SK-N-SH (cell line): Measurements from ENCODE around the gene GUCY2C. TPM values are rescaled to one million over a fixed set of nuclear protein-coding genes. Genes with fewer than 3 reads are reported as not detected.

Source experiments
- CTCF ChIA-PET: fragments of 300-600, 350-600 bp; formaldehyde crosslinking; extraction: SDS; loops from one replicate; lab custom pipeline; 2021; lab: Yijun Ruan, JAX
- POLR2A ChIA-PET: fragments of 350-600 bp; sonication (Branson Sonifier 250); formaldehyde crosslinking; extraction: SDS; loops from one replicate; lab custom pipeline; 2020; ENCODE audit warnings: antibody characterized with exemption, inconsistent platforms; lab: Yijun Ruan, JAX
- DNase-seq: peaks from one replicate; pipeline ENCODE4 v3.0.0; 2012
- H2AFZ ChIP-seq: fragments of 200-600 bp; sonication (generic); 2 replicates; pipeline ENCODE4 v1.8.1; 2016; ENCODE audit warnings: antibody characterized with exemption, mild to moderate bottlenecking, low read depth
- H3F3A ChIP-seq: fragments of 200-600 bp; sonication (generic); replicated peaks from 2 replicates; pipeline ENCODE3; 2016; ENCODE audit warnings: antibody characterized with exemption, mild to moderate bottlenecking; ENCODE audit not compliant: insufficient read depth
- H3K27ac ChIP-seq, 2 experiments: fragments of 200-500 bp in 1 of 2; fragments of 200-600 bp in 1 of 2; sonication (Bioruptor generic) in 1 of 2; sonication (generic), shearing (Covaris generic) in 1 of 2; 2 replicates each; pipeline versions ENCODE4 v1.5.1 to v1.6.1; 2014 to 2016; ENCODE audit warnings: low read depth in 2 of 2, inconsistent platforms in 1 of 2, low read length in 1 of 2, mild to moderate bottlenecking in 1 of 2, mixed read lengths in 1 of 2
- H3K27me3 ChIP-seq: fragments of 200-600 bp; sonication (generic), shearing (Covaris generic); 2 replicates; pipeline ENCODE4 v1.6.1; 2016; ENCODE audit warnings: mixed run types; ENCODE audit not compliant: insufficient read depth
- H3K36me3 ChIP-seq, 2 experiments: fragments of 200-500 bp in 1 of 2; fragments of 200-600 bp in 1 of 2; sonication (Bioruptor generic) in 1 of 2; sonication (generic) in 1 of 2; replicated peaks in 1 of 2; 2 replicates each; pipeline versions ENCODE3 to v1.5.1; 2014 to 2016; ENCODE audit warnings: low read length in 1 of 2, mild to moderate bottlenecking in 1 of 2; ENCODE audit not compliant: insufficient read depth in 2 of 2, control insufficient read depth in 1 of 2
- H3K4me1 ChIP-seq, 2 experiments: fragments of 200-500 bp in 1 of 2; fragments of 200-600 bp in 1 of 2; sonication (Bioruptor generic) in 1 of 2; sonication (generic), shearing (Covaris generic) in 1 of 2; 2 replicates each; pipeline versions ENCODE4 v1.5.1 to v1.6.1; 2014 to 2016; ENCODE audit warnings: low read depth in 1 of 2, low read length in 1 of 2, mixed run types in 1 of 2; ENCODE audit not compliant: insufficient read depth in 2 of 2, control insufficient read depth in 1 of 2
- H3K4me2 ChIP-seq: fragments of 200-600 bp; sonication (generic), shearing (Covaris generic); 2 replicates; pipeline ENCODE4 v1.6.1; 2017; ENCODE audit warnings: mixed run types
- H3K4me3 ChIP-seq, 2 experiments: fragments of 200-500 bp in 1 of 2; fragments of 200-600 bp in 1 of 2; sonication (Bioruptor generic) in 1 of 2; sonication (generic), shearing (Covaris generic) in 1 of 2; 2 replicates each; pipeline versions ENCODE4 v1.5.1 to v1.8.1; 2014 to 2016; ENCODE audit warnings: low read depth in 2 of 2, inconsistent platforms in 1 of 2, low read length in 1 of 2, mild to moderate bottlenecking in 1 of 2, mixed read lengths in 1 of 2, moderate library complexity in 1 of 2
- H3K79me2 ChIP-seq: fragments of 200-600 bp; sonication (generic); 2 replicates; pipeline ENCODE4 v1.8.1; 2017; ENCODE audit warnings: mild to moderate bottlenecking; ENCODE audit not compliant: insufficient read depth
- H3K9ac ChIP-seq: fragments of 200-600 bp; sonication (generic); 2 replicates; pipeline ENCODE4 v1.6.1; 2017; ENCODE audit warnings: mixed run types
- H3K9me2 ChIP-seq: fragments of 200-600 bp; sonication (generic); 2 replicates; pipeline ENCODE4 v1.6.1; 2017; ENCODE audit warnings: mixed run types
- H3K9me3 ChIP-seq: fragments of 200-600 bp; sonication (generic); 2 replicates; pipeline ENCODE4 v1.6.1; 2017; ENCODE audit warnings: mixed run types, mild to moderate bottlenecking, moderate library complexity
- H4K20me1 ChIP-seq: fragments of 200-600 bp; sonication (generic); 2 replicates; pipeline ENCODE4 v1.6.1; 2017; ENCODE audit warnings: mild to moderate bottlenecking, mixed run types; ENCODE audit not compliant: insufficient read depth
- CTCF ChIP-seq: fragments of 200-600 bp; sonication (generic); IDR thresholded peaks from 2 replicates; pipeline ENCODE4 v1.6.1; 2017; ENCODE audit warnings: antibody characterized with exemption, mild to moderate bottlenecking, moderate library complexity
- ELF1 ChIP-seq: IDR thresholded peaks from 2 replicates; pipeline ENCODE4 v1.4.0; 2012
- FOSL2 ChIP-seq: IDR thresholded peaks from 2 replicates; pipeline ENCODE4 v1.4.0; 2012; ENCODE audit warnings: low read depth, mild to moderate bottlenecking, moderate library complexity, borderline replicate concordance
- FOXM1 ChIP-seq: IDR thresholded peaks from 2 replicates; pipeline ENCODE4 v1.4.0; 2012; ENCODE audit warnings: low read depth, mild to moderate bottlenecking
- GATA2 ChIP-seq: sonication (generic); formaldehyde crosslinking; IDR thresholded peaks from 2 replicates; pipeline ENCODE4 v1.5.0; 2020; ENCODE audit warnings: mild to moderate bottlenecking, missing genetic modification reagents
- IRF3 ChIP-seq: fragments of 150-350 bp; IDR thresholded peaks from 2 replicates; pipeline ENCODE4 v1.6.1; 2016; ENCODE audit warnings: mild to moderate bottlenecking, low read depth, low read length
- MAX ChIP-seq: IDR thresholded peaks from 2 replicates; pipeline ENCODE4 v1.4.0; 2012; ENCODE audit warnings: low read depth
- MEF2A ChIP-seq: IDR thresholded peaks from 2 replicates; pipeline ENCODE4 v1.4.0; 2012; ENCODE audit warnings: low read depth, borderline replicate concordance
- MXI1 ChIP-seq: IDR thresholded peaks from 2 replicates; pipeline ENCODE4 v1.6.1; 2012; ENCODE audit warnings: mild to moderate bottlenecking, low read depth, low read length, improper control_type of control experiment
- NRF1 ChIP-seq: IDR thresholded peaks from 2 replicates; pipeline ENCODE4 v1.6.1; 2012; ENCODE audit warnings: low read depth, mild to moderate bottlenecking, low read length
- PBX3 ChIP-seq: IDR thresholded peaks from 2 replicates; pipeline ENCODE4; 2012
- POLR2AphosphoS5 ChIP-seq: IDR thresholded peaks from 2 replicates; pipeline ENCODE4 v1.6.1; 2012; ENCODE audit warnings: low read depth, low read length
- RAD21 ChIP-seq: IDR thresholded peaks from 2 replicates; pipeline ENCODE4 v1.6.1; 2012; ENCODE audit warnings: mild to moderate bottlenecking, low read length
- REST ChIP-seq: IDR thresholded peaks from 2 replicates; pipeline ENCODE4 v1.6.1; 2012; ENCODE audit warnings: mild to moderate bottlenecking, low read depth, low read length, moderate library complexity
- SIN3A ChIP-seq: IDR thresholded peaks from 2 replicates; pipeline ENCODE4 v1.6.1; 2012; ENCODE audit warnings: low read depth, mild to moderate bottlenecking, low read length, moderate library complexity, borderline replicate concordance
- SMC3 ChIP-seq: IDR thresholded peaks from 2 replicates; pipeline ENCODE4 v1.6.1; 2012; ENCODE audit warnings: low read depth, low read length, improper control_type of control experiment
- TAF1 ChIP-seq: IDR thresholded peaks from 2 replicates; pipeline ENCODE4 v1.6.1; 2012; ENCODE audit warnings: low read depth, mild to moderate bottlenecking, low read length, moderate library complexity, borderline replicate concordance
- TEAD4 ChIP-seq: IDR thresholded peaks from 2 replicates; pipeline ENCODE4 v1.4.0; 2012; ENCODE audit warnings: mild to moderate bottlenecking, borderline replicate concordance; ENCODE audit not compliant: insufficient read depth
- YY1 ChIP-seq: IDR thresholded peaks from 2 replicates; pipeline ENCODE4 v1.4.0; 2012; ENCODE audit warnings: low read depth, mild to moderate bottlenecking
- ZBTB33 ChIP-seq: IDR thresholded peaks from 2 replicates; pipeline ENCODE4 v1.4.0; 2012; ENCODE audit warnings: low read depth, borderline replicate concordance
- WGBS: methylation state at CpG from one replicate; pipeline ENCODE4 v1.1.6; 2017; ENCODE audit warnings: low lambda C conversion rate; 5-methylcytosine and 5-hydroxymethylcytosine counted together
- polyA plus RNA-seq, 3 experiments: library from polyadenylated mRNA; depleted of rRNA; stranded (reverse); fragments of >200 nt; gene quantifications; 2 replicates each; pipeline ENCODE4 v1.2.3, GENCODE V29; 2012

The GUCY2C gene
- polyA plus RNA-seq, 1 of the 3 experiments (the other 2 are of a cell fraction): not detected

- no peak overlapping the region for H2AFZ ChIP-seq
- ChIA-PET CTCF (interaction anchor here (0.6 kb wide), 1 partner anchor 10 kb away, joined by 3 read pairs; no protein-coding TSS in a partner anchor), POLR2A (no interaction called here)
- H3K79me2 ChIP-seq: no peaks in the 10 kb centered on the region
- no peaks in the 10 kb centered on the region for H3K9me3 ChIP-seq
- no peak for TF ChIP-seq FOXM1
- TF ChIP-seq IRF3: no peak
- TF ChIP-seq CTCF: no peak
- no peak for TF ChIP-seq ELF1
- TF ChIP-seq SMC3: no peak
- TF ChIP-seq GATA2 (CRISPR knock-in tag): no peak
- TF ChIP-seq MXI1: no peak
- TF ChIP-seq MAX: no peak
- no peak for TF ChIP-seq YY1
- TF ChIP-seq TEAD4: no peak
- TF ChIP-seq PBX3: no peak
- no peak for TF ChIP-seq POLR2AphosphoS5
- no peak for TF ChIP-seq TAF1
- no peak for TF ChIP-seq NRF1
- no peak for TF ChIP-seq REST
- TF ChIP-seq RAD21: no peak
- TF ChIP-seq SIN3A: no peak
- no peak for TF ChIP-seq MEF2A
- TF ChIP-seq ZBTB33: no peak
- no peak for TF ChIP-seq FOSL2
- no peaks in the 10 kb centered on the region; the same call in 1 of the 2 replicates for H3K27me3 ChIP-seq
- 13% methylated on average over 4 of the region's 4 CpGs for WGBS
- H3K9me2 ChIP-seq: no peaks in the 10 kb centered on the region
- H3K27ac ChIP-seq: no peak overlapping the region
- H3K4me3 ChIP-seq: no peak overlapping the region
- no peaks in the 10 kb centered on the region for H3F3A ChIP-seq
- H3K4me2 ChIP-seq: no peak overlapping the region
- no peak overlapping the region for H3K9ac ChIP-seq
- H4K20me1 ChIP-seq: no peaks in the 10 kb centered on the region
- H3K4me1 ChIP-seq: no peaks in the 10 kb centered on the region
- H3K36me3 ChIP-seq: no peaks in the 10 kb centered on the region
- DNase-seq: no peak
Observed at GRCh38 chr12:14654416-14654815, 42.0 kb downstream of the GUCY2C start.
